ENCODE data around the gene VTCN1.

GRCh38 chr1:117225931-117226330, 15.2 kb upstream of the VTCN1 start:
- TF ChIP-seq CTCF (IDR thresholded peaks at IDR 0.05) (no peak), POLR2AphosphoS5 (IDR thresholded peaks at IDR 0.05) (no peak), POLR2A (IDR thresholded peaks at IDR 0.05) (no peak)
